Fibroblast of the aortic adventitia (primary cell): ENCODE data around the gene METAP1. TPM values are rescaled to one million over a fixed set of nuclear protein-coding genes. Genes with fewer than 3 reads are reported as not detected.

Experiments used
- DNase-seq: peaks from one replicate; pipeline ENCODE4 v3.0.0-alpha.2; 2010; ENCODE audit warnings: low read depth
- H3K4me3 ChIP-seq: 2 replicates; pipeline ENCODE4 v1.5.1; 2011; ENCODE audit warnings: low read depth, mild to moderate bottlenecking, control low read depth, low read length, moderate library complexity
- total RNA-seq: library from RNA; depleted of rRNA; stranded (reverse); fragments of >200 nt; gene quantifications from 2 replicates; pipeline ENCODE4 v1.2.3, GENCODE V29; 2012; ENCODE audit warnings: low replicate concordance
- TF ChIP-seq, protein P1 (sequence below): IDR thresholded peaks from 2 replicates; pipeline ENCODE4 v1.5.1; 2011; ENCODE audit warnings: mild to moderate bottlenecking, low read length, control low read depth, inconsistent platforms; ENCODE audit not compliant: insufficient read depth

The METAP1 gene
- total RNA-seq, 1 donor, result 57.5 TPM

DNA sequence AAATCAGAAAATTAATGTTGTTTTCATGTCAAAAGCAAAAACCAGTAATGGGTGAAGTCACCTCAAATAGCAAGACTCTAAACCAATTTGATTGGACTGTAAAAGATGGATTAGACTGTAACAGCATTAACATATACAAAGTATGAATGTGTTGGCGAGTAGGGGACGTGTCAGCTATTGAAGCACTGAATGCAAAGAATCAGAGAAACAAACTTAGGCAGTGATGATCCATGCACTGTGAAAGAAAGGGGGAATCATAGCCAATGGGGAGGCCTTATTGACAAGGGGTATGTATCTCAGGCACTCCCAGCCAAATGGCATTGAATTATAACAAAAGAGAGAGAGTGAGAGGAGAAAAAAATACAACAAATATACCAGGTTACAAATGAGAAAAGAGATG lies 36.1 kb upstream of the METAP1 start:
- H3K4me3 ChIP-seq, result no peak overlapping the region
- no peak for DNase-seq
- TF ChIP-seq, protein P1, sequence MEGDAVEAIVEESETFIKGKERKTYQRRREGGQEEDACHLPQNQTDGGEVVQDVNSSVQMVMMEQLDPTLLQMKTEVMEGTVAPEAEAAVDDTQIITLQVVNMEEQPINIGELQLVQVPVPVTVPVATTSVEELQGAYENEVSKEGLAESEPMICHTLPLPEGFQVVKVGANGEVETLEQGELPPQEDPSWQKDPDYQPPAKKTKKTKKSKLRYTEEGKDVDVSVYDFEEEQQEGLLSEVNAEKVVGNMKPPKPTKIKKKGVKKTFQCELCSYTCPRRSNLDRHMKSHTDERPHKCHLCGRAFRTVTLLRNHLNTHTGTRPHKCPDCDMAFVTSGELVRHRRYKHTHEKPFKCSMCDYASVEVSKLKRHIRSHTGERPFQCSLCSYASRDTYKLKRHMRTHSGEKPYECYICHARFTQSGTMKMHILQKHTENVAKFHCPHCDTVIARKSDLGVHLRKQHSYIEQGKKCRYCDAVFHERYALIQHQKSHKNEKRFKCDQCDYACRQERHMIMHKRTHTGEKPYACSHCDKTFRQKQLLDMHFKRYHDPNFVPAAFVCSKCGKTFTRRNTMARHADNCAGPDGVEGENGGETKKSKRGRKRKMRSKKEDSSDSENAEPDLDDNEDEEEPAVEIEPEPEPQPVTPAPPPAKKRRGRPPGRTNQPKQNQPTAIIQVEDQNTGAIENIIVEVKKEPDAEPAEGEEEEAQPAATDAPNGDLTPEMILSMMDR, result no peak

- TF ChIP-seq, protein P1, result no peak
- H3K4me3 ChIP-seq, result no peak overlapping the region
- DNase-seq, result no peak
These were observed 33.8 kb upstream of the METAP1 start for GRCh38 chr4:98961770-98962169.

- H3K4me3 ChIP-seq, result no peak overlapping the region
- TF ChIP-seq, protein P1, result no peak
- peak; percentile 22 for DNase-seq
These were observed 31.7 kb upstream of the METAP1 start for GRCh38 chr4:98963538-98964433.

GRCh38 chr4:98966926-98967325 lies 28.6 kb upstream of the METAP1 start:
- no peak overlapping the region for H3K4me3 ChIP-seq
- no peak for DNase-seq
- TF ChIP-seq, protein P1, result no peak

DNA sequence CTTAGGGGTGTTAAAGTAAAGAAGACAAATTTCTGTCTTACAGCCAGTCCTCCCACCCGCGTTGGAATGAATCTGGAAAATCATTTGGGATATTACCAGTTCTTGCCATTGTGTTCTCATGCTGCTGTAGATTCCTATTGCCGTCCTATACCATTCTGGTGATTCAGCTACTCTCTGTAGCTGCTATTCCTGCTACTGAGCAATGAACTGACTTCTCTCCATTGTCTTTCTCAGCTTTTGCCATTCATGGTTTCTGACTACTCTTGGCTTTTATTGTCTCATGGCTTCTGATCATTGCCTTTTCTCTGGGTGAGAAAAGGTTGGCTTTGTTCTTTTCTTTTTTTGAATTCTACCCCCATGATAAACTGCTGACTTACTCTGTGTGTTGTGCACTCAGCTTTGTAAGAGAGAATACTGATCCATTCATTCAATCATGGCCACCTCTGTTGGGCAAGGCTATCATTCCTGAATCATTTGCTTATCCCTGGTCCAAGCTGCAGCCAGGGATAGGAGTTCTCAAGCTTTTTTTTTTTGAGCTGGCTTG lies 27.7 kb upstream of the METAP1 start:
- H3K4me3 ChIP-seq, result no peak overlapping the region
- DNase-seq, result no peak
- TF ChIP-seq, protein P1, result no peak

DNA sequence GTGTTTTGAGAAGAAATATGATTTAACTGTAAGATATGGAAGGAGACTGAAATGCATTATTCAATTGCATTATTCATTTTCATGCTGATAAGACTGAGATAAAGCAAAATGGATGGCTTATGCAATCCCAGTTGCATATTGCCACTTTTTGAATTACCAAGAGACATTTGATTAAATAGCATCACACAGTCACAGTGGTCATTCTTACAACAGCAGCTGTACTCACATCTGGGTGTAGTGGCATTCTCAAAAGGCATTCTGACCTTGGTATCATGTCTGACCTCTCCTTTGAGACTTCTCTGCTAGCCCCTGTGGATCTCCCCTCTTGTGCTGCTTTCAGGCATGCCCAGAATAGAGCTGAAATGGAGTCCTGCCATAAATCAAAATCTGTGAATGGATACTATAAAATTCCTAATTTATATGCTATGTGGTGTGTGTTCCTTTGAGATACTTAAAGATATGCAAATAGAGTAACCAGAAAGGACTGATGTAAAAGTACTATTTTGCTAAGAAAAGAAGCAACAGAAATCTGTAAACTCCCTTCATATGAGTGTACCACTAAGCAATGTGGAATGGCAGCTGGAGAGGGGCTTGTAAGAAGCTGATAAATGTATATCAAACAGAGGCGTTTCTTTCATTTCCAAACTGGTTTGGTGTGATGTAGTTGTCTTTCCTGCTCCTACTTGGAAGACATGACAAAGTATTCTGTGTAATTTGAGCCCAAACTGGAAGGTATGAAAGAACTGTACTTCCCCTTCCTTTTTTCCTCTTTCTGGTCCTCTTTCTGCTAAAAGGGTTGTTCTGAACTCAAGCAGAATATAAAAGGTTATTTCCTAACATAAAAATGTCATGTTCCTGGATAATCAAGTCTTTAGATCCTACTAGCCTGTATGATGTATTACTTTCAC lies 25.4 kb upstream of the METAP1 start:
- TF ChIP-seq, protein P1, result no peak
- DNase-seq, result peak; percentile 65
- H3K4me3 ChIP-seq, result no peak overlapping the region
